Tibial nerve (tissue), 3 donors: ENCODE measurements around the gene TMEM131L.

Experiments used
- CTCF ChIP-seq, 5 experiments: fragments of 200-600 bp in 3 of 5; fragments of 450-650 bp in 2 of 5; sonication (generic) in 3 of 5; IDR thresholded peaks; one replicate each; pipeline ENCODE4 v1.5.1; 2016 to 2019; ENCODE audit warnings: antibody characterized with exemption in 5 of 5, mild to moderate bottlenecking in 3 of 5, moderate library complexity in 2 of 5
- POLR2A ChIP-seq, 2 donors: fragments of 450-650 bp; IDR thresholded peaks; one replicate each; pipeline ENCODE4 v1.6.1; 2017; ENCODE audit warnings: antibody characterized with exemption in 2 of 2, mild to moderate bottlenecking in 2 of 2, moderate library complexity in 2 of 2

GRCh38 chr4:153592064-153592463 is 125.9 kb downstream of the TMEM131L start:
- TF ChIP-seq CTCF (IDR thresholded peaks at IDR 0.05), result no peak
- TF ChIP-seq POLR2A (IDR thresholded peaks at IDR 0.05), result no peak
